Esophagus squamous epithelium (tissue), 5 donors: Measurements from ENCODE around the gene CD320. TPM values are rescaled to one million over a fixed set of nuclear protein-coding genes. Genes with fewer than 3 reads are reported as not detected.
A peak's percentile ranks its signal among the peaks of the same experiment; 100 is the strongest.
"Not testable (repeated sequence)": the region's sequence is repeated elsewhere in the genome, so short reads cannot be mapped to it uniquely, and the experiment has no call there.

Experiments used
- DNase-seq: peaks from one replicate; lab custom pipeline; 2025; lab: John Stamatoyannopoulos, UW
- H3K27ac ChIP-seq, 4 donors: fragments of 200-600 bp; sonication (generic); one replicate each; pipeline ENCODE4 v1.5.1; 2016 to 2019; ENCODE audit warnings: mild to moderate bottlenecking in 1 of 4
- H3K27me3 ChIP-seq, 4 donors: fragments of 200-600 bp; sonication (generic); 1 replicate in 3 of 4; 2 replicates in 1 of 4; pipeline versions ENCODE4 v1.5.1 to v1.6.0; 2017 to 2021; ENCODE audit warnings: antibody characterized with exemption in 1 of 4
- H3K36me3 ChIP-seq, 3 donors: fragments of 200-600 bp; sonication (generic); one replicate each; pipeline ENCODE4 v1.5.1; 2016 to 2019
- H3K4me1 ChIP-seq, 3 donors: fragments of 200-600 bp; sonication (generic); one replicate each; pipeline ENCODE4 v1.5.1; 2017 to 2019
- H3K4me3 ChIP-seq, 4 donors: fragments of 200-600 bp; sonication (generic); 1 replicate in 3 of 4; 2 replicates in 1 of 4; pipeline ENCODE4 v1.5.1; 2016 to 2019; ENCODE audit warnings: mild to moderate bottlenecking in 2 of 4, moderate library complexity in 1 of 4
- H3K9me3 ChIP-seq, 3 donors: fragments of 200-600 bp; sonication (generic); one replicate each; pipeline ENCODE4 v1.5.1; 2016 to 2019
- CTCF ChIP-seq, 6 experiments: fragments of 450-650 bp in 4 of 6; fragments of 200-600 bp in 2 of 6; sonication (generic) in 2 of 6; IDR thresholded peaks; one replicate each; pipeline ENCODE4 v1.5.1; 2016 to 2019; ENCODE audit warnings: antibody characterized with exemption in 6 of 6, mild to moderate bottlenecking in 4 of 6, moderate library complexity in 4 of 6
- POLR2A ChIP-seq, 4 donors: fragments of 450-650 bp; IDR thresholded peaks; one replicate each; pipeline ENCODE4 v1.6.1; 2017; ENCODE audit warnings: antibody characterized with exemption in 4 of 4, mild to moderate bottlenecking in 4 of 4, moderate library complexity in 3 of 4
- WGBS, 2 donors: methylation state at CpG; one replicate each; pipeline ENCODE4 v1.1.5; 2018; 5-methylcytosine and 5-hydroxymethylcytosine counted together
- intact Hi-C: fragments of 100-400 bp; cut with DNase I; formaldehyde crosslinking; loops from one replicate; pipeline ENCODE4 v1.15.0; 2022
- total RNA-seq, 4 donors: library from RNA; depleted of rRNA; stranded (reverse); fragments of >200 nt; gene quantifications; one replicate each; pipeline ENCODE4 v1.1.0, GENCODE V29; 2016
- donor health status: DM: yes; HTN: yes; CAD: no.

Gene CD320
- total RNA-seq, 4 donors from 2014 or later, result 8.7 to 27.0 (median 22.3) TPM

- Histone ChIP-seq H3K27me3 (no peaks in the 10 kb centered on the region), H3K4me3 (peak overlapping the region; percentile 70 to 96 (median 84)), H3K27ac (peak overlapping the region in 3 of 4 donors; percentile 94 to 98 (median 97)), H3K9me3 (no peaks in the 10 kb centered on the region), H3K36me3 (peaks cover 0 to 57% (median 13%) of the 10 kb centered on the region in 3 donors), H3K4me1 (peaks cover 25 to 46% (median 29%) of the 10 kb centered on the region in 3 donors)
- TF ChIP-seq CTCF (IDR thresholded peaks at IDR 0.05) (no peak), POLR2A (IDR thresholded peaks at IDR 0.05) (no peak)
- DNase-seq, result no peak
- intact Hi-C loops, result no loop called here
- WGBS, 2 donors, result 81 to 82% methylated on average over 16 to 19 of the region's 19 CpGs
These were observed 11.8 kb upstream of the CD320 start for GRCh38 chr19:8319807-8320520.

GRCh38 chr19:8318835-8319234 is 10.7 kb upstream of the CD320 start:
- DNase-seq, H3K9me3 ChIP-seq, intact Hi-C loops, H3K27me3 ChIP-seq, H3K27ac ChIP-seq, H3K4me3 ChIP-seq: not testable (repeated sequence)
- H3K4me1 ChIP-seq, result peaks cover 24 to 35% (median 25%) of the 10 kb centered on the region in 3 donors
- H3K36me3 ChIP-seq, result peaks cover 0 to 62% (median 20%) of the 10 kb centered on the region in 3 donors
- 62 to 82% methylated on average over 7 to 8 of the region's 9 CpGs for WGBS, 2 donors

DNA sequence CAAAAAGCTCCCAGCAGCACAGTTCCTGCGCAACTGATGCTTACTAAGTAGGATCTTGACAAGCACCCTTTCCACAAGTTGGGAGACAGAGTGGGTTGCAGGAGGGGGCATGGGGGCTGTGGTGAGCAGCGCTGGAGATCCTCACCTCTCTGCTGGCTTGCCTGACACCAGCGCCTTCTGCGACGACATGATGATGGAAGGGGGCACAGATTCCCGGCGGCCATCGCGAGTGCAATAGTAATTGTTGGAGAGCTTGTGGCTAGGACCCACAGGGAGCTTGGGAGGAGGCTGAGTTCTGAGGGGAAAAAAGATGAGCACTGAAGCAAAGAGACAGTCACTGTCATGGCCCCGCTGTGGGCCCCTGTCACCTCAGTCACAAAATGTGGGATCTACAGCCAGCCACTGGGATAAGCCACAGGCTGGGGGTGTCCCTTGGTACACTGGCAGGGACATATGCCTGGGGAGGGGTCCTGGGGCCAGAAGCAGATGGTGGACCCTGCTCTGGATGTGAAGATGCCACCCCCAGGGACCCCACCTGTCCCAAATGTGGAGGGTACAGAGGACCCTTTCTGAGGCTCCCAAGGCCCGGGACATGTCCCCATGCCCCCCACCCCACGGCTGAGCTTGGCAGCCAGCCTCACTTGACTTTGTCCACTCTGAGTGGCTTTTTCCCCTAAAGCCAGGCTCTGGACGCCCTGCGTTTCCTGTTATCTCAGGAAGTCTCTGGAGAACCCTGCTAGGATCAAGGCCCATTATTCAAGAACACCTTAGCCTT is 8.4 kb upstream of the CD320 start:
- H3K27me3 ChIP-seq, result no peaks in the 10 kb centered on the region
- H3K9me3 ChIP-seq, result no peaks in the 10 kb centered on the region
- H3K36me3 ChIP-seq, result peaks cover 0 to 70% (median 17%) of the 10 kb centered on the region in 3 donors
- DNase-seq, result no peak
- intact Hi-C loops, result no loop called here
- no peak overlapping the region for H3K4me3 ChIP-seq
- H3K27ac ChIP-seq, result no peak overlapping the region
- no peak for TF ChIP-seq POLR2A (IDR thresholded peaks at IDR 0.05)
- TF ChIP-seq CTCF (IDR thresholded peaks at IDR 0.05), result no peak
- peaks cover 16 to 24% (median 17%) of the 10 kb centered on the region in 3 donors for H3K4me1 ChIP-seq
- 86 to 88% methylated on average over 11 to 14 of the region's 14 CpGs for WGBS, 2 donors

DNA sequence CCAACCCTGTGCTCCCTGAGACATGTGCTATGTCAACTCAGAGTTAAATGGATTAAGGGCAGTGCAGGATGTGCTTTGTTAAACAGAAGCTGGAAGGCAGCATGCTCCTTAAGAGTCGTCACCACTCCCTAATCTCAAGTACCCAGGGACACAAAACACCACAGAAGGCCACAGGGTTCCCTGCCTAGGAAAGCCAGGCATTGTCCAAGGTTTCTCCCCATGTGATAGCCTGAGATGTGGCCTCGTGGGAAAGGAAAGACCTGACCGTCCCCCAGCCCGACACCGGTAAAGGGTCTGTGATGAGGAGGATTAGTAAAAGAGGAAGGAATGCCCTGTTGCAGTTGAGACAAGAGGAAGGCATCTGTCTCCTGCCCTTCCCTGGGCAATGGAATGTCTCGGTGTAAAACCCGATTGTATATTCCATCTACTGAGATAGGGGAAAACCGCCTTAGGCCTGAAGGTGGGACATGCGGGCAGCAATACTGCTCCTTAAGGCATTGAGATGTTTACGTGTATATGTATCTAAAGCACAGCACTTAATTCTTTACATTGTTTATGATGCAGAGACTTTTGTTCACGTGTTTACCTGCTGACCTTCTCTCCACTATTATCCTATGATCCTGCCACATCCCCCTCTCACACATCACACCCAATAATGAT is 7.0 kb upstream of the CD320 start:
- not testable (repeated sequence) for H3K27ac ChIP-seq
- WGBS, 2 donors, result 83 to 84% methylated on average over 7 to 8 of the region's 11 CpGs

DNA sequence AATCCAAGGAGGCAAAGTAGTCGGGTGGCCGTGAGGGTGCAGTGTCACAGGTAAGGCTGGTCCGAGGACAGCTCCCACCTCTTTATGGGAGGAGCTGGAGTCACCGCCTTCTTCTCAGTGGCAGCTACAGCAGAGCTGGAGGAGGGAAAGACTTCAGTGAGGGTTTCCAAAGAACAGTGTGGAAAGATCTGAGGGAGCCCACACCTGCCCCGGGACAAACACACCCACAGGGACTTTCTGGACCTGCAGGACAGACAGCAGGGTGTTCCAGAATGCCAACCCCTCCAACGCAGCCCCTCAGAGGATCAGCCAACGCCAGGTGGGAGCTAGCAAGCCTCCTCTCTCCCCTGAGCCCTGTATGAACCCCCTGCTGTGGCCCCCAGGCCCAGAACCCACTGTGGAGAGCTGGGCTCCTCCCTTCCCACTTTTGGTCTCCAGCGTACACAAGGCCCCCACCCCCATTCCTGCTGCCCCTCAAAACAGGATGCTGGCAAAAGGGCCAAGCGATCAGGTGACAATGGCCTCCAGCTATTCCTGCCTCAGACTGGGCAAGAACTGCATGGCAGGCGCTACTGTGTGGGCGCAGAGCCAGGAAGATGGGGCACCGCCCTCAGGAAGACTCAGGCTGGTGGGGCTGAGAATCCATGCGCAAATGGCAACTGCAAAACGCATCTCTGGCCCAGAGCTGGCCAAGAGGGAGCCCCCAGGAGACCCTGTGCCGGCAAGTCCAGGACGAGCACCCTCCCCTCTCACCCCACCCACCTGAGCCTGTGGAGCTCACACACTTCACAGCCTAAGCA is 3.5 kb upstream of the CD320 start:
- TF ChIP-seq POLR2A (IDR thresholded peaks at IDR 0.05), result no peak
- Histone ChIP-seq H3K9me3 (no peaks in the 10 kb centered on the region), H3K4me1 (peaks cover 19 to 47% (median 26%) of the 10 kb centered on the region in 3 donors), H3K36me3 (peaks cover 0 to 73% (median 22%) of the 10 kb centered on the region in 3 donors), H3K4me3 (no peak overlapping the region), H3K27ac (peak overlapping the region in 3 of 4 donors; percentile 12 to 76 (median 63)), H3K27me3 (no peaks in the 10 kb centered on the region)
- intact Hi-C loops, result no loop called here
- DNase-seq, result no peak
- 53 to 59% methylated on average over 5 to 9 of the region's 16 CpGs for WGBS, 2 donors

More for the DNA sequence above, 7.0 kb upstream of the CD320 start:
- Histone ChIP-seq H3K36me3 (peaks cover 0 to 84% (median 17%) of the 10 kb centered on the region in 3 donors), H3K4me1 (peaks cover 10 to 20% (median 13%) of the 10 kb centered on the region in 3 donors)
- intact Hi-C loops, DNase-seq, H3K9me3 ChIP-seq, H3K27me3 ChIP-seq, H3K4me3 ChIP-seq: not testable (repeated sequence)
